ENCODE results near the gene RTN4. TPM values are rescaled to one million over a fixed set of nuclear protein-coding genes. Genes with fewer than 3 reads are reported as not detected.
"Not testable (repeated sequence)": the region's sequence is repeated elsewhere in the genome, so short reads cannot be mapped to it uniquely, and the experiment has no call there.

RTN4 gene
- total RNA-seq, 1 donor from 2014 or later, result 174 TPM

DNA sequence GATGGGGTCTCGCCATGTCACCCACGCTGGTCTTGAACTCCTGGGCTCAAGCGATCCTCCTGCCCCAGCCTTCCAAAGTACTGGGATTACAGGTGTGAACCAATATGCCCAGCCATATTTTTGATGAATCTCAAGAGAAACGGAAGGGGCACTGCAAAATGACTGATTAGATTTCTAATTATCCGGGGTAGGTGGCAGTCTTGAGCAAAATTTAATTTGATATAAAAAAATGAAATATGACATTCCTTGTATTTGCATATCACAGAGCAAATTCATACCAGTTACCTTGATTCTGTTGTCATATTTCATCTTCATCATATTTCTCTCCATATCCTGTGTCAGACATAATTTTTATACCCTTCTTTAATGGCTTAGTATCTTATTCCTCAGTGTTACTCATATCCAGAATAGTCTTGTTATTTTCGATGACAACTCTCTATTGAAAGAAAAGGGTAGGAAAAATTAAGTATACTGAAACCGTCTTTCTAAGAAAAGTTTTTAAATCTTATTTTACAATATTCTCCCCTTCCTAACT is 30.0 kb upstream of the RTN4 start:
- H3K4me1 ChIP-seq, result no peaks in the 10 kb centered on the region
- H3K27ac ChIP-seq, result no peak overlapping the region
- no peak overlapping the region for H3K4me3 ChIP-seq
- H3K9me3 ChIP-seq, result no peaks in the 10 kb centered on the region
- TF ChIP-seq POLR2A (IDR thresholded peaks at IDR 0.05) (no peak), POLR2AphosphoS5 (IDR thresholded peaks at IDR 0.05; ENCODE audit: insufficient read depth in 1 of 2, low read depth in 1 of 2) (no peak), CTCF (IDR thresholded peaks at IDR 0.05) (no peak)
- no peaks in the 10 kb centered on the region for H3K27me3 ChIP-seq
- no peaks in the 10 kb centered on the region for H3K36me3 ChIP-seq
- no peak for DNase-seq (ENCODE audit: extremely low spot score in 2 of 2)
- intact Hi-C loops (cut with DNase I), result no loop called here

DNA sequence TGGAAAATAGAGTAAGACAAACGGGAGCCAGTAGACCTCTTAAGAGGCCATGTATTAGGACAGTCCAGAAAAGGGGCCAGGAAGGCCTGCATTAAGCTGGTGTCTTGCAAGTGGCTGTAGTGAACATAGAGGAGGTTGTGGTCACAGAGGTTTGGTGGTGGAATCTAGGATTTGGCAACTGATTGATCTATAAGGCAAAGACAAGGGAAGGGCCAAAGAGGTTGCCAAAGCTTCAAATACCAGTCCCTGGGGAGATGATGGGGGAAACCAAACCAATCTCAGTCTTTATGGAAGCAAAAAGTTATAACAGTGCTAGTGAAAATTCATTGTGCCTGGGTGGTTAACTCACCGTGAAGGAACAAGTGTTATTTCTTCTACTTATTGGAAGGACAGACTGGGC is 28.7 kb upstream of the RTN4 start:
- Histone ChIP-seq H3K9me3 (no peaks in the 10 kb centered on the region), H3K4me1 (no peaks in the 10 kb centered on the region), H3K27me3 (no peaks in the 10 kb centered on the region), H3K36me3 (no peaks in the 10 kb centered on the region), H3K27ac (no peak overlapping the region), H3K4me3 (no peak overlapping the region)
- TF ChIP-seq CTCF (IDR thresholded peaks at IDR 0.05), result no peak
- no peak for TF ChIP-seq POLR2AphosphoS5 (IDR thresholded peaks at IDR 0.05; ENCODE audit: insufficient read depth in 1 of 2, low read depth in 1 of 2)
- no peak for TF ChIP-seq POLR2A (IDR thresholded peaks at IDR 0.05)
- no peak for DNase-seq (ENCODE audit: extremely low spot score in 2 of 2)
- intact Hi-C loops (cut with DNase I), result no loop called here

DNA sequence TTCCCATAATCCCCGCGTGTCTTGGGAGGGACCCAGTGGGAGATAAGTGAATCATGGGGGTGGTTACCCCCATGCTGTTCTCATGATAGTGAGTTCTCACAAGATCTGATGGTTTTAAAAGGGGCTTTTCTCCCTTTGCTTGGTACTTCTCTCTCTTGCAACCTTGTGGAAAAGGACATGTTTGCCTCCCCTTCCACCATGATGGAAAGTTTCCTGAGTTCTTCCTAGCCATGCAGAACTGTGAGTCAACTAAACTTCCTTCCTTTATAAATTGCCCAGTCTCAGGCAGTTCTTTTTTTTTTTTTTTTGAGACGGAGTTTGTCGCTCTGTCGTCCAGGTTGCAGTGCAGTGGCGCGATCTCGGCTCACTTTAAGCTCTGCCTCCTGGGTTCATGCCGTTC is 26.5 kb upstream of the RTN4 start:
- H3K9me3 ChIP-seq, result no peaks in the 10 kb centered on the region
- H3K4me1 ChIP-seq, result no peaks in the 10 kb centered on the region
- H3K27ac ChIP-seq, result no peak overlapping the region
- no peak for DNase-seq (ENCODE audit: extremely low spot score in 2 of 2)
- H3K4me3 ChIP-seq, result no peak overlapping the region
- TF ChIP-seq CTCF (IDR thresholded peaks at IDR 0.05) (no peak), POLR2A (IDR thresholded peaks at IDR 0.05) (no peak)
- no peaks in the 10 kb centered on the region for H3K27me3 ChIP-seq
- intact Hi-C loops (cut with DNase I), result no loop called here
- H3K36me3 ChIP-seq, result no peaks in the 10 kb centered on the region

DNA sequence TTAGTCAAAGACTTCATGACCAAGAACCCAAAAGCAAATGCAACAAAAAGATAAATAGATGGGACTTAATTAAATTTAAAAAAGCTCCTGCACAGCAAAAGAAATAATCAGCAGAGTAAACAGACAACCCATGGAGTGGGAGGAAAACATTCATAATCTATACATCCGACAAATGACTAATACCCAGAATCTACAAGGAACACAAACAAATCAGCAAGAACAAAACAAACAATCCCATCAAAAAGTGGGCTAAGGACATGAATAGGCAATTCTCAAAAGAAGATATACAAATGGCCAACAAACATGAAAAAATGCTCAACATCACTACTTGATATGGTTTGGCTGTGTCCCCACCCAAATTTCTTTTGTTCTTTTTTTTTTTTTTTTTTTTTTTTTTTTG is 25.8 kb upstream of the RTN4 start:
- H3K9me3 ChIP-seq; H3K27ac ChIP-seq; H3K27me3 ChIP-seq; intact Hi-C loops (cut with DNase I); H3K4me1 ChIP-seq; H3K4me3 ChIP-seq; DNase-seq (ENCODE audit: extremely low spot score in 2 of 2); H3K36me3 ChIP-seq: not testable (repeated sequence)

- Histone ChIP-seq H3K27ac (no peak overlapping the region), H3K4me1 (no peaks in the 10 kb centered on the region), H3K9me3 (no peaks in the 10 kb centered on the region), H3K4me3 (no peak overlapping the region), H3K36me3 (no peaks in the 10 kb centered on the region), H3K27me3 (no peaks in the 10 kb centered on the region)
- TF ChIP-seq POLR2A (IDR thresholded peaks at IDR 0.05) (no peak), CTCF (IDR thresholded peaks at IDR 0.05) (no peak)
- DNase-seq (ENCODE audit: extremely low spot score in 2 of 2), result no peak
- intact Hi-C loops (cut with DNase I), result no loop called here
Observed at GRCh38 chr2:55073000-55073983, 23.0 kb upstream of the RTN4 start.
